ENCODE results near the gene CHMP6. TPM values are rescaled to one million over a fixed set of nuclear protein-coding genes. Genes with fewer than 3 reads are reported as not detected.

The CHMP6 gene
- polyA plus RNA-seq, 1 donor: 25.4 TPM

GRCh38 chr17:80971704-80972304, 19.8 kb upstream of the CHMP6 start:
- DNase-seq: no peak

DNA sequence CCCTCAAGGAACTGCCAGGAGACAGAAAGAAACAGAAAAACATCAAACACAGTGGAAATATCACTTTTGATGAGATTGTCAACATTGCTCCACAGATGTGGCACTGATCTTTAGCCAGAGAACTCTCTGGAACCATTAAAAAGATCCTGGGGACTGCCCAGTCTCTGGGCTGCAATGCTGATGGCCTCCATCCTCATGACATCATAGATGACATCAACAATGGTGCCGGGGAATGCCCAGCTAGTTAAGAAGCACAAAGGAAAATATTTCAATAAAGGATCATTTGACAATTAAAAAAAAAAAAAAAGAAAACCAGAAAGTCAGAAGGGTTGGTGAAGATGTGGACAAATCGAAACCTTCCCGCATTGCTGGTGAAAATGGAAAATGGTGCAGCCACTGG, 14.9 kb upstream of the CHMP6 start:
- DNase-seq: no peak

DNA sequence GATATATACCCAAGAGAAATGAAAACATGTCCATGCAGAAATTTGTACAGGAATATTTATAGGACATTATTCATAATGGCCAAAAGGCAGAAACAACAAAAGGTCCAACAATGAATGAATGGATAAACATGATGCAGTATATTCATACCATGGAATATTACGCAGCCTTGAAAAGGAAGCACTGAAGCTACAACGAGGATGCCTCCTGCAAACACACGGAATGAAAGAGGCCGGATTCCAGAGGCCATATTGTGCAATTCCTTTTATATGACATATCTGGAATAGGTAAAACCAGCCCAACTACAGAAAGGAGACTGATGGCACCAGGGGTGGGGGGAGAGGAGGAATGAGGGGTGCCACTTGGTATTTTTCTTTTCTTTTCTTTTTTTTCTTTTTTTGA, 14.5 kb upstream of the CHMP6 start:
- no peak for DNase-seq

DNA sequence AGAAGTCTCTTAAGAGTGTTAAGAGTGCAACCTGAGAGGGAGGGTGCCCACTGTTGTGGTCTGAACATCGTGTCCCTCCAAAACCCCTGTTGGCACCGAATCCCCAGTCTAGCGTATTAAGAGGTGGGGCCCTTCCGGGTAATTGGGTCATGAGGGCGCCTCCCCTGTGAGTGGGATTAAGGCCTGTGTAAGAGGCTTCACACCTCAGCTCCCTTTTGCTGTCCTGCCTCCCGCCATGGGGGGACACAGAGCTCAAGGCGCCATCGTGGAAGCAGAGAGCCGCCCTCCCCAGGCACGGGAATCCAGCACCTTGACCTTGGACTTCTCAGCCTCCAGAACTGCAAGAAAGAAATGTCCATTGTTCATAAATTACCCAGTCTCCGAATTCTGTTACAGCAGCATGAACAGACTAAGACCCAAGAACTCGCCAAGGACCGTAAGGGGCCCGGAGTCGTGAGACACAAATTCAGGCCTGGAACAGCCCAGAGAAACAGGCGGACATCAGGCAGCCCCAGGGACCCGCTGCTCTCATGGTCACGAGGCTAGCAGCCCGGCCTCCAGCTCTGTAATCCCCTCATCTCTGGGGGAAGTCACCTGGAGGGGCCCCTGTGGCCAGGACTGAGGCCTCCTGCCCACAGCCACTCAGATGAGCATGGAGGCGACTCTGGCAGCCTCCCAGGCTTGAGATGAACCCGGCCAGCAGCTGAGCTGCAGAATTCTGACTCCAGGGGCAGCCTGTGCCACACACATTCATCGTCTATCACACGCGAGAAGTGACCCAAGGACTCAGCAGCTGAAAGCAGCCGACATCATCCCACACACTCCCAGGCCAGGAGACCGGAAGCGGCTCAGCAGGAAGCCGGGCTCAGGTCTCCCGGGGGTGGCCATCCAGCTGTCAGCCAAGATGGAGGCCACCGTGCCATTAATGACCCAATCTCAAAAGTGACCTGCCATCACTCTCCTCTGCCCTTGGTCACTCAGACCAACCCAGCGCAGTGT, 12.8 kb upstream of the CHMP6 start:
- DNase-seq: no peak

GRCh38 chr17:80979547-80980378, 11.9 kb upstream of the CHMP6 start:
- DNase-seq: no peak

- DNase-seq: no peak
Observed at GRCh38 chr17:80980397-80981061, 11.1 kb upstream of the CHMP6 start.

GRCh38 chr17:80981062-80981902, 10.4 kb upstream of the CHMP6 start:
- no peak for DNase-seq

- no peak for DNase-seq
Observed at GRCh38 chr17:80981929-80982425, 9.7 kb upstream of the CHMP6 start.

DNA sequence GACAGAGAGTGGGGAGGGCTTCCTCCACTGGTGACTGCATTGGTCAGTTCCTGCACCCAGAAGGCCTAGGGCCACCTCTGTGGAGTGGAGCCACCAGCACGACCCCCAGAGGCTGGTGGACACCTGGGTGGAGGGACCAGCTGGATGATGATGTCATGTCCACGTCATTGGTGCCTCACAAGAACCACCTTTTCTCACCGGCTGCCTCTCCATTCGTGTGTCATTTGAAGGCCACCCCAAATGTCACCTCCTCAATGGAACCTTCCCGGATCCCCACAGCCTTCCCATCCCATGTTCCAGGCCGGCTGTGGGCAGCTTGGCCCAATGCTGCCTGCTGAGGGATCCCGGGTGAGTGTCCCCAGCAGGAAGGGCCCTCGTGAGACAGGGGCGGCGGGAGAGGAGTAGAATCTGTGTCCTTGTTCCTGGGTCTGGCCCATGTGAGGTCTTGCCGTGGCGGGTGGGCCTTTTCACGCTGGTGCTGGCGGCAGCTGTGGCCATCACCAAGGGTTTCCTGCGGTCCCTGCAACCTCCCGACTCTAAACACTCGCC, 9.1 kb upstream of the CHMP6 start:
- DNase-seq: no peak

- DNase-seq: no peak
Observed at GRCh38 chr17:80983545-80983944, 8.1 kb upstream of the CHMP6 start.

GRCh38 chr17:80984749-80985148, 6.9 kb upstream of the CHMP6 start:
- no peak for DNase-seq

DNA sequence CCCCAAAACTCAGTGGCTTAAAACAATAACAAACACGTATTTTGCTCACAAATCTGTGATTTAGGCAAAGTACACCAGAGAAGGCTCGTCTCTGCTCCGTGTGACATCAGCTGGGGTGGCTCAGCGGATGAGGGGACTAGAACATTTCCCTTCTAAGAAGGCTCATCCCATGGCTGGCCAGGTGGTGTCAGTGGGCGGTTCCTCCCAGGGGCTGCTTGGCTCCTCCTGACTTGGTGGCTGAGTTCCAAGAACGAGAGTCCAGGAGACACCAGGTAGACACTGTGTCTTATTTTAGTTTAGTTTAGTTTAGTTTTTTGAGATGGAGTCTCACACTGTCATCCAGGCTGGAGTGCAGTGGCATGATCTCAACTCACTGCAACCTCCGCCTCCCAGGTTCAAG, 5.6 kb upstream of the CHMP6 start:
- DNase-seq: no peak

DNA sequence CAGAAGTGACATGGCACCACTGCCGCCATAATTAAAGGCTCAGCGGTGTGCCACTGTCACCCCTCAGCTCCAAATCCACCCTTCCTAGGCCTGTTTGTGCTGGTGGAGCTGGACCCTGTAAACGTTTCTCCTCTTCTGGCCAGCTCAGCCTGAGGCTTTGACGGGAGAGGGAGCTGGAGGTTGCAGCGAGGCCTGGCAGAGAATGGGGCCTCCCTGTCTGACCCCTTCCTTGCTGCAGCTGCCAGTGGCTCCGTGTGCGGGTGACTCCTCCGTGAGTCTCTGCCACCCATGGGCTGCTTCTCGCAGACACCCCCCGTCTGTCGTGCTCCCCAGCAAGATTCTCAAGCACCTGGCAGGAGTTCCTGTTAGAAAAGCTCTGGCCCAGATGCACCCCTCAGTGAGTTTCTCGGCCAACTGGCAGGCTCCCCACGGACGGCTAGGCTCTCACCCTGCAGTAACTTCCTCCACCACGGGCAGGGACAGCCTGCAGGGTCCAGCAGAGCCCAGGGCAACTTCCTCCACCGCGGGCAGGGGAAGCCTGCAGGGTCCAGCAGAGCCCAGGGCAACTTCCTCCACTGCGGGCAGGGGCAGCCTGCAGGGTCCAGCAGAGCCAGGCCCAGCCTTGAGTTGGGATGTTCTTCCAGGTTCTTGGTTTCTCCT, 4.7 kb upstream of the CHMP6 start:
- no peak for DNase-seq

DNA sequence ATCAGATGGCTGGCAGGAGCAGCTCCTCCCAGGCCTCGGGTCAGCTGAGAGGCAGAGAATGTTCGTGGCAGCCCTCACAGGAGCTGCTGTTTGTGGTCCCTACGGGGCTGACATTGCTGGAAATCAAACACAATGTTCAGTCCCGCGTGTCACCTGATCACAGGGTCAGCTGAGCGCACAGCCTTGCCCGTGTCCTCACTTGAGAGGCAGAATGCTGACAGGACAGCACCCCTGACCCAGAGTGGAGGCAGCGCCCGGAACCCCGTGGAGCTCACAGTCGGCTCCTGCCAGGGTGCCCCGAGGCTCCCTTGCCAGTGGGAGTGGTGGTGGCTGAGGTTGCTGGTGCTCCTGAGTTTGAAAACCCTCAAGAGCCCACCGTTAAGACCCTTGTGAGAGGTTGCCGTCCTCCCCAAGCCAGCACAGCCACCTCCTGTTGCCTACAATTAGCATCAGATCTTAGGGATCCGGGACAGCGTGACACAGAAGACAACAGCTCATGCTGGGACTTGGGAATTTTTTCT, 3.6 kb upstream of the CHMP6 start:
- DNase-seq: no peak

DNA sequence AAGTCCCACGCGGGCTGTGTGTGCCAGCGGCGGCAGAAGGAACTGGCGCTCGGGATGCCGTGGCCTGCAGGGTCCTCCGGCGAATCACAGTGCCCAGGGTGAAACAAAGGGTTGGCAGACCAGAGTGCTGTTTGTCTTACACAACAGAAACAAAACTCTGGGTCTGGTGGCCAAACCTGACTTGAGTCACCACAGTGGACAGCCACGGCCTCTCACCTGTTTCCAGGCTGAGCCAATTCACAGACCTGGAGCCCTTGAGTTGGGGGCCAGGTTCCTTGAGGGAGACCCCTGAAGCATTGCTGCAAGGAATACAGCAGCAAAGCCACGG, 2.1 kb upstream of the CHMP6 start:
- DNase-seq: no peak

DNA sequence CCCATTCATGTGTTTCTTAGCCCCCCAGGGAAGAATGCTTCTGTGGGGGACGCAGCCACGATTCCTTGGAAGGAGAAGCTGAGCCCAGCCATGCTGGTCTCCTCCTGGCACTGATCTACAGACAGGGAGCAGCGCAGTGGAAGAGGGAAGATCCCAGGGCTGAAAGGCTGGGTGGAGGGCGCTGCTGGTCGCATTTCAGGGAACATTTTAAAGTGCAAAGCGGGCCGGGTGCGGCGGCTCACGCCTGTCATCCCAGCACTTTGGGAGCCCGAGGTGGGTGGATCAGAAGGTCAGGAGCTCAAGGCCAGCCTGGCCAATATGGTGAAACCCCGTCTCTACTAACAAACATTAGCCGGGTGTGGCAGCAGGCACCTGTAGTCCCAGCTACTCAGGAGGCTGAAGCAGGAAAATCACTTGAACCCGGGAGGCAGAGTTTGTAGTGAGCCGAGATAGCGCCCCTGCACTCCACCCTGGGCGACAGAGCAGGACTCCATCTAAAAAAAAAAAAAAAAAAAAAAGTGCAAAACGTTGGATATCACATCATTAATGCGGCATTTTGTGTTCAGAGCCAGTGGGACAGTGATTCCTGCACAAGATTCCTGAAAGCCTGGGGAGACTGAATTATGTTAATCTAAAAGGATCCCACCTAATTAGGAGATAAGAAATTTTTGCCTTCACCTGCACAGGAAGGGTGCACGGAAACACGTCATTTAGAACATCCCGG, 558 bp upstream of the CHMP6 start:
- DNase-seq: no peak

DNA sequence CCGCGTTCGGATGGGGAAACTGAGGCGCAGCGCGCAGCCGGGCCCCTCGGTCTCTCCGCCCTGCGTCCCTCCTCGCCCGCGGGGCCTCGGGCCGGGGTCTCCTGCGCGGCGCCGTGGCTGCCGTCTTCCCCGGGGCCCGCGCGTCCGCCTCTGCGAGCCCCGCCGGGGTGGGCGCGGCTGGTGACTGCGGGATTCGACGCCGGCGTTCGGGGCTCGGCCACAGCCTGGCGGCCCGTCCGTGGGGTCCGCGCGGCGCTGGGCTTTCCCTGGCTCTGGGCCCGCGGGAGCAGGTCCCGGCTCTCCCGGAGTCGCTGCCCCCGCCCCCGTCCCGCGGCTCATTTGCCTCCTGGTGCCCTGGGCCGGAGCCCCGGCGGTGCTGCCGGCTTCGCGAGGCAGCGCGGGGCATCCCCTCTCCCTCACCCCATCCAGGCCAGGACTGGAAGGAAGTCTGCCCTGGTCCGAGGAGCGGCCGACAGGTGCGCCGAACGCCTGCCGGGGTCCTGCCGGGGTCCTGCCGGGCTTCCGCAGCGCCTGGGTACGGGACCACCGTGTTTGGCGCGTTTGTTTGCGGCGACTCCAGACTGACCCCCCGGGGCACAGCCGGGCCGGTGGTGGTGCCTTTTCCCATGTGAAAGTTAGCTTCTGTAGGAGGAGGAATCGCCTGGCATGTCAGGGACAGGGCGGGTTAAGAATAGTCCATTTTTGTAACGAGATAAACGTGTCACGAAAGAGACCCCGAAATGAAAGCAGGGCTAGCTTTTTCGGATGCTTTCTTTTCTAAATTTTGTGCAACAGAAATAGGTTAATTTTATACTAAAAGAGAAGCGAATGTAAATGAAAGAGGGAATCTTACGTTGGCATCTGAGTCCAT, 671 bp downstream of the CHMP6 start:
- DNase-seq: no peak

DNA sequence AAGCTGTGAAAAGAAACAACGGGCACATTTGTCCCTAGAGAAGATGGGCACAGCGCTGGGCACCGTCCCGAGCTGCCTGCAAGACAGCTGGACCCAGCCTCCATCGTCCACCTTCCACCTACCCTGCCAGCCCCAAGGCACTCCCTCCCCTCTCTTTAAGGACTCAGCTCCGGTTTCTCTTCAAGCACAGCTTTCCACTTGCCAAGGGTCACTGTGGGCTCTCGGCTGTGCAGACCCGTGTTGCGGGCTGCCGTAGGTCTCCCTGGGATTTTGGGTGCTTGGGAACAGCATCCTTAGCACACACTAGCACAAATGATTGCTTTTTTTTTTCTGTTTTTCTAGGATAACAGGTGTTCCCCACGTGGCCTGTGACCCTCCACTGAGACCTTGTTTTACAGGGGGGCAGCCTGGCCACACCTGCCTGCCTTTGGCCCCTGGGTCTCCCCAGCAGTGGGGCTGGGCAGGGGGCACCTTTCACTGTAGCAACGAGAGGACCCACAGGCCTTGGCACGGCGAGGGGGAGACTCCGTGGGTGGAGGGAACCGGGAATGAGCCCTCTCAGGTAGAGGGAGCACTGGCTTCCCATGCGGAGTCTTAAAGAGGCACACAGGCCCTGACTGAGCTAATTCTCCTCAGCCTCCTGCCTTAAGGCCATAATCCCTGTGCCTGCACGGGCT, 1.4 kb downstream of the CHMP6 start:
- no peak for DNase-seq
